IMR-90 (cell line): ENCODE measurements around the gene ACE. TPM values are rescaled to one million over a fixed set of nuclear protein-coding genes. Genes with fewer than 3 reads are reported as not detected.
A peak's percentile ranks its signal among the peaks of the same experiment; 100 is the strongest.

Experiments
- ATAC-seq: fragments of 200-7000 bp; cut with Tn5 transposase; 2 replicates; pipeline ENCODE4 v1.9.1; 2020; ENCODE audit warnings: low read depth, mild to moderate bottlenecking, moderate library complexity
- BruUV-seq: library from RNA; stranded (reverse); fragments of 400-500 nt; replicated peaks from 2 replicates; lab custom pipeline; 2021; lab: Mats Ljungman, UMichigan
- CTCF ChIA-PET: fragments of 300-600 bp; formaldehyde crosslinking; extraction: SDS; loops from one replicate; lab custom pipeline; 2021; ENCODE audit warnings: antibody characterized with exemption; lab: Yijun Ruan, JAX
- POLR2A ChIA-PET: fragments of 300-600 bp; sonication (Branson Sonifier 250); formaldehyde crosslinking; loops from one replicate; lab custom pipeline; 2022; ENCODE audit warnings: antibody characterized with exemption; ENCODE audit not compliant: unreplicated experiment; lab: Charles Lee
- DNase-seq: peaks from one replicate; pipeline ENCODE4 v3.0.0; 2013
- H2AFZ ChIP-seq: replicated peaks from 2 replicates; pipeline ENCODE3; 2013; ENCODE audit warnings: low read length, mild to moderate bottlenecking; ENCODE audit not compliant: poor library complexity
- H2AK5ac ChIP-seq: 2 replicates; pipeline ENCODE4 v1.6.1; 2013; ENCODE audit warnings: low read depth, low read length, inconsistent platforms
- H2AK9ac ChIP-seq: replicated peaks from 2 replicates; pipeline ENCODE3; 2013; ENCODE audit warnings: mild to moderate bottlenecking, low read depth, low read length, moderate library complexity; ENCODE audit not compliant: poor library complexity
- H2BK120ac ChIP-seq: 2 replicates; pipeline ENCODE4 v1.6.1; 2013; ENCODE audit warnings: low read depth, low read length, inconsistent platforms
- H2BK15ac ChIP-seq: 3 replicates; pipeline ENCODE4 v1.6.1; 2013; ENCODE audit warnings: low read depth, low read length, inconsistent platforms
- H2BK20ac ChIP-seq: 2 replicates; pipeline ENCODE4 v1.6.1; 2013; ENCODE audit warnings: low read depth, mild to moderate bottlenecking, inconsistent platforms, low read length, moderate library complexity
- H2BK5ac ChIP-seq: 2 replicates; pipeline ENCODE4 v1.6.1; 2013; ENCODE audit warnings: mild to moderate bottlenecking, low read depth, low read length, inconsistent platforms; ENCODE audit not compliant: poor library complexity, severe bottlenecking
- H3K14ac ChIP-seq: replicated peaks from 2 replicates; pipeline ENCODE4 v1.6.1; 2013; ENCODE audit warnings: low read depth, low read length, inconsistent platforms
- H3K18ac ChIP-seq: 2 replicates; pipeline ENCODE4 v1.6.1; 2013; ENCODE audit warnings: low read depth, low read length, control low read depth
- H3K23ac ChIP-seq: 2 replicates; pipeline ENCODE4 v1.6.1; 2013; ENCODE audit warnings: low read depth, low read length, inconsistent platforms
- H3K27ac ChIP-seq: 2 replicates; pipeline ENCODE4 v1.5.1; 2013; ENCODE audit warnings: mild to moderate bottlenecking, control low read depth, low read length; ENCODE audit not compliant: insufficient read depth
- H3K27me3 ChIP-seq: 2 replicates; pipeline ENCODE4 v1.6.1; 2013; ENCODE audit warnings: low read length; ENCODE audit not compliant: control insufficient read depth, insufficient read depth
- H3K36me3 ChIP-seq: 2 replicates; pipeline ENCODE4 v1.6.1; 2013; ENCODE audit warnings: low read length, mixed read lengths; ENCODE audit not compliant: control insufficient read depth, insufficient read depth
- H3K4ac ChIP-seq: 2 replicates; pipeline ENCODE4 v1.6.1; 2013; ENCODE audit warnings: low read depth, low read length, inconsistent platforms
- H3K4me1 ChIP-seq: 2 replicates; pipeline ENCODE4 v1.6.1; 2013; ENCODE audit warnings: low read length, mixed read lengths; ENCODE audit not compliant: control insufficient read depth, insufficient read depth
- H3K4me2 ChIP-seq: 2 replicates; pipeline ENCODE4 v1.6.1; 2013; ENCODE audit warnings: low read depth, mild to moderate bottlenecking, control low read depth, low read length, moderate library complexity
- H3K4me3 ChIP-seq: 2 replicates; pipeline ENCODE4 v1.5.1; 2013; ENCODE audit warnings: low read depth, mild to moderate bottlenecking, control low read depth, low read length, moderate library complexity; ENCODE audit not compliant: insufficient read depth
- H3K56ac ChIP-seq: 2 replicates; pipeline ENCODE4 v1.6.1; 2013; ENCODE audit warnings: low read length, inconsistent platforms; ENCODE audit not compliant: insufficient read depth; ENCODE audit errors: extremely low read depth
- H3K79me1 ChIP-seq, 2 experiments: 2 replicates each; pipeline ENCODE4 v1.6.1; 2013; ENCODE audit warnings: low read length in 2 of 2, inconsistent platforms in 1 of 2, low read depth in 1 of 2
- H3K9ac ChIP-seq: 2 replicates; pipeline ENCODE4 v1.6.1; 2013; ENCODE audit warnings: low read depth, low read length, control low read depth
- H3K9me1 ChIP-seq: 2 replicates; pipeline ENCODE4 v1.6.1; 2013; ENCODE audit warnings: low read length, inconsistent platforms; ENCODE audit not compliant: insufficient read depth
- H3K9me3 ChIP-seq: 2 replicates; pipeline ENCODE4 v1.6.1; 2013; ENCODE audit warnings: low read length; ENCODE audit not compliant: control insufficient read depth, insufficient read depth
- H4K20me1 ChIP-seq: 2 replicates; pipeline ENCODE4 v1.6.1; 2013; ENCODE audit warnings: low read length, inconsistent platforms; ENCODE audit not compliant: insufficient read depth
- H4K5ac ChIP-seq: 2 replicates; pipeline ENCODE4 v1.6.1; 2013; ENCODE audit warnings: mild to moderate bottlenecking, low read depth, low read length, control low read depth
- H4K8ac ChIP-seq, 2 experiments: 2 replicates each; pipeline ENCODE4 v1.6.1; 2013; ENCODE audit warnings: low read depth in 2 of 2, low read length in 2 of 2, control low read depth in 1 of 2, inconsistent platforms in 1 of 2
- H4K91ac ChIP-seq: 2 replicates; pipeline ENCODE4 v1.6.1; 2013; ENCODE audit warnings: low read depth, low read length, inconsistent platforms; ENCODE audit not compliant: insufficient read depth
- BHLHE40 ChIP-seq: fragments of 150-350 bp; IDR thresholded peaks from 2 replicates; pipeline ENCODE4 v1.6.1; 2016; ENCODE audit warnings: mild to moderate bottlenecking, low read depth, low read length
- CEBPB ChIP-seq: IDR thresholded peaks from 2 replicates; pipeline ENCODE4 v1.6.1; 2012; ENCODE audit warnings: low read depth, low read length, improper control_type of control experiment
- MAFK ChIP-seq: IDR thresholded peaks from 2 replicates; pipeline ENCODE4 v1.6.1; 2012; ENCODE audit warnings: low read depth, low read length, improper control_type of control experiment
- MAZ ChIP-seq: IDR thresholded peaks from 2 replicates; pipeline ENCODE4 v1.6.1; 2012; ENCODE audit warnings: low read depth, mild to moderate bottlenecking, low read length, improper control_type of control experiment, moderate library complexity, borderline replicate concordance
- POLR2A ChIP-seq: IDR thresholded peaks from 2 replicates; pipeline ENCODE4 v1.6.1; 2012; ENCODE audit warnings: mild to moderate bottlenecking, low read depth, low read length
- RFX5 ChIP-seq: IDR thresholded peaks from 2 replicates; pipeline ENCODE4 v1.8.0; 2012; ENCODE audit warnings: low read depth, mild to moderate bottlenecking, low read length, moderate library complexity
- WGBS, 2 experiments: methylation state at CpG; one replicate each; pipeline versions ENCODE4 v1.1.5 to v1.1.7; 2013; ENCODE audit warnings: missing lambda C conversion rate in 2 of 2; ENCODE audit not compliant: insufficient read length in 1 of 2; ENCODE audit errors: extremely low coverage in 2 of 2; 5-methylcytosine and 5-hydroxymethylcytosine counted together
- dilution Hi-C: fragments of 300-500 bp; cut with HindIII; formaldehyde crosslinking; loops from one replicate; pipeline ENCODE4 v1.14.3; 2018; ENCODE audit warnings: low sequenced_read_pairs; ENCODE audit not compliant: unreplicated experiment
- in situ Hi-C: fragments of 300-500 bp; cut with MboI; formaldehyde crosslinking; loops from 3 replicates; pipeline ENCODE4 v1.14.3; 2019; ENCODE audit warnings: low sequenced_read_pairs, inconsistent platforms, mixed read lengths
- intact Hi-C: fragments of 100-400 bp; cut with micrococcal nuclease; formaldehyde crosslinking; loops from 2 replicates; pipeline ENCODE4 v1.10.0; 2022
- polyA plus RNA-seq, 3 experiments: library from polyadenylated mRNA; depleted of rRNA; stranded (reverse); fragments of >200 nt; gene quantifications; 2 replicates each; pipeline ENCODE4 v1.2.3, GENCODE V29; 2012; ENCODE audit warnings: low replicate concordance in 1 of 3
- total RNA-seq: library from RNA; depleted of rRNA; stranded (reverse); fragments of >200 nt; gene quantifications from 2 replicates; pipeline ENCODE4 v1.2.3, GENCODE V29; 2012

The ACE gene
- total and polyA plus RNA-seq, 2 of the 4 experiments (the other 2 are of a cell fraction): 1.4 to 5.8 TPM

- Histone ChIP-seq H3K4ac (peak overlapping the region; percentile 69), H3K27me3 (no peaks in the 10 kb centered on the region), H3K79me1 (peaks cover 0 to 9% of the 10 kb centered on the region in 2 experiments; a peak in 1 of 4 replicates), H3K14ac (peak overlapping the region; percentile 2; the same call in 1 of the 2 replicates), H3K9me3 (no peaks in the 10 kb centered on the region), H3K9ac (no peak overlapping the region), H3K4me3 (no peak overlapping the region), H4K8ac (peak overlapping the region in 1 of 2 experiments; percentile 88; a peak in 1 of 4 replicates), H3K27ac (peak overlapping the region; percentile 12; the same call in 1 of the 2 replicates), H4K91ac (peak overlapping the region; percentile 16), H3K4me2 (peak overlapping the region; percentile 4; the same call in 1 of the 2 replicates), H3K4me1 (peaks cover 34% of the 10 kb centered on the region), H2AK5ac (peak overlapping the region; percentile 81), H4K5ac (peak overlapping the region; percentile 13; the same call in 1 of the 2 replicates), H2BK120ac (peak overlapping the region; percentile 68), H3K56ac (no peak overlapping the region), H2BK5ac (peak overlapping the region; percentile 17), H3K36me3 (peaks cover 8% of the 10 kb centered on the region; the same call in 1 of the 2 replicates), H4K20me1 (no peaks in the 10 kb centered on the region; the same call in 1 of the 2 replicates), H2AFZ (no peak overlapping the region), H2BK20ac (peak overlapping the region; percentile 47), H3K9me1 (peaks cover 24% of the 10 kb centered on the region), H2BK15ac (peak overlapping the region; percentile 32; the same call in 1 of the 3 replicates), H3K23ac (peak overlapping the region; percentile 54), H2AK9ac (no peak overlapping the region), H3K18ac (peak overlapping the region; percentile 17)
- DNase-seq (peak; percentile 66), ATAC-seq (peak; percentile 3; the same call in 1 of the 2 replicates)
- intact Hi-C loops: loop anchor here (2.0 kb wide), 2 partner anchors 47 to 119 kb away; partner anchors contain the start of gene DCAF7
- ChIA-PET CTCF (interaction anchor here (0.7 to 0.9 kb wide), 3 partner anchors 33 to 180 kb away, joined by 3 to 4 read pairs (median 3); no protein-coding TSS in a partner anchor), POLR2A (no interaction called here)
- WGBS, 2 experiments: no CpG with 5 or more reads among the region's 16 CpGs
- dilution Hi-C loops: no loop called here
- BruUV-seq: no TSS peak
- in situ Hi-C loops: no loop called here
- TF ChIP-seq POLR2A: no peak
- TF ChIP-seq RFX5: no peak
- TF ChIP-seq MAFK: no peak
- 0 out of 2 replicates have a peak, but pooled peaks have one; percentile 23 for TF ChIP-seq MAZ
- 0 out of 2 replicates have a peak, but pooled peaks have one; percentile 17 for TF ChIP-seq BHLHE40
- peak; percentile 45; the same call in 1 of the 2 replicates for TF ChIP-seq CEBPB
These were observed 44.7 kb upstream of the ACE start for GRCh38 chr17:63431939-63432804.
